HG03103 (cell line): ENCODE results near the gene IL1R1.
"Not testable (repeated sequence)": the region's sequence is repeated elsewhere in the genome, so short reads cannot be mapped to it uniquely, and the experiment has no call there.

Source experiments
- ATAC-seq: cut with Tn5 transposase; IDR thresholded peaks from one replicate; pipeline ENCODE4 v1.9.1; 2021; ENCODE audit warnings: low read depth; ENCODE audit not compliant: unreplicated experiment

The IL1R1 gene

GRCh38 chr2:102110596-102111334, 31.8 kb upstream of the IL1R1 start:
- ATAC-seq, result no peak

- no peak for ATAC-seq
These were observed 30.7 kb upstream of the IL1R1 start for GRCh38 chr2:102111823-102112222.

- no peak for ATAC-seq
These were observed 30.3 kb upstream of the IL1R1 start for GRCh38 chr2:102112271-102112670.

- ATAC-seq, result no peak
These were observed 29.6 kb upstream of the IL1R1 start for GRCh38 chr2:102112692-102113665.

- no peak for ATAC-seq
These were observed 28.2 kb upstream of the IL1R1 start for GRCh38 chr2:102114290-102114721.

- ATAC-seq, result no peak
These were observed 27.6 kb upstream of the IL1R1 start for GRCh38 chr2:102114851-102115497.

GRCh38 chr2:102116630-102117471, 25.7 kb upstream of the IL1R1 start:
- no peak for ATAC-seq

- ATAC-seq, result no peak
These were observed 25.1 kb upstream of the IL1R1 start for GRCh38 chr2:102117472-102117858.

- ATAC-seq, result no peak
These were observed 23.3 kb upstream of the IL1R1 start for GRCh38 chr2:102119255-102119654.

GRCh38 chr2:102120261-102120660, 22.3 kb upstream of the IL1R1 start:
- no peak for ATAC-seq

- ATAC-seq, result no peak
These were observed 21.8 kb upstream of the IL1R1 start for GRCh38 chr2:102120701-102121159.

- no peak for ATAC-seq
These were observed 20.4 kb upstream of the IL1R1 start for GRCh38 chr2:102122115-102122514.

GRCh38 chr2:102122909-102123308, 19.6 kb upstream of the IL1R1 start:
- no peak for ATAC-seq

GRCh38 chr2:102124421-102124820, 18.1 kb upstream of the IL1R1 start:
- not testable (repeated sequence) for ATAC-seq

- no peak for ATAC-seq
These were observed 16.4 kb upstream of the IL1R1 start for GRCh38 chr2:102126169-102126568.

GRCh38 chr2:102126660-102127059, 15.9 kb upstream of the IL1R1 start:
- no peak for ATAC-seq

GRCh38 chr2:102129082-102129481, 13.5 kb upstream of the IL1R1 start:
- no peak for ATAC-seq

- no peak for ATAC-seq
These were observed 12.4 kb upstream of the IL1R1 start for GRCh38 chr2:102129951-102130646.

- no peak for ATAC-seq
These were observed 11.9 kb upstream of the IL1R1 start for GRCh38 chr2:102130647-102130991.

- no peak for ATAC-seq
These were observed 11.0 kb upstream of the IL1R1 start for GRCh38 chr2:102131564-102131963.
